Peyer's patch (tissue), 4 donors: ENCODE data around the gene LTBP2.

Source experiments
- CTCF ChIP-seq, 6 experiments: fragments of 450-650 bp in 4 of 6; fragments of 200-600 bp in 2 of 6; sonication (generic) in 1 of 6; IDR thresholded peaks; one replicate each; pipeline ENCODE4 v1.5.1; 2017 to 2019; ENCODE audit warnings: antibody characterized with exemption in 6 of 6, mild to moderate bottlenecking in 3 of 6, moderate library complexity in 1 of 6
- POLR2A ChIP-seq, 2 donors: fragments of 450-650 bp; IDR thresholded peaks; one replicate each; pipeline ENCODE4 v1.5.1; 2017; ENCODE audit warnings: antibody characterized with exemption in 2 of 2, mild to moderate bottlenecking in 2 of 2, moderate library complexity in 2 of 2

- TF ChIP-seq CTCF (IDR thresholded peaks at IDR 0.05) (no peak), POLR2A (IDR thresholded peaks at IDR 0.05) (no peak)
These were observed 44.8 kb downstream of the LTBP2 start for GRCh38 chr14:74567219-74567618.
